ENCODE results near the gene SKA1.

Gene SKA1

DNA sequence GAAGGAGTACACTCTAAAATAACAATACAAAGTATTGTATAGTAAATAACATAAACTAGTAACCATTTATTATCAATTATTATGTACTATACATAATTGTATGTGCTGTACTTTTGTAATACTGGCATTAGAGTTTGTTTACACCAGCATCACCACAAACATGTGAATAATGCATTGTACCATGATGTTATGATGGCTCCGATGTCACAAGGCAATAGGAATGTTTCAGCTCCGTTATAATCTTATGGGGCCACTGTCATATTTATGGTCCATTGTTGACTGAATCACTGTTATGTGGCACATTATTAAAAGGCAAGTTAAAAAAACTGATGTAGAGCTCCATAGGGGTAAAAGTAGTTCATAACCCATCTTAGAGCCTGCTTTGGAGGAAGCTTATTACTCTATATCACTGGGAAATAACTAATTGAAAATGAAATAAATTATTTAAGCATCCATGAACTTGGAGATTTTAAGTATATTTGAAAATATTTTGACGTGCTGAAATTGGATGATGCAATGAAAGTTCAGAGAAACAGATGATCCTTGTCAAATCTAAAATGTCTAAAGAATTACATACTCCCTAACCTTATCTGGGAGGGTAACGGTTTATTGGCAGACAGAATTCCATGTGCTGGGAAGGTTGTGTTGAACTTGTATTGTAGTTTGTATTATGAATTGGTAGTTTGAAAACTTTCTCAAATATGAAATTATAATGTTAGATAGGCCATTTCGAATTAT lies 2.4 kb downstream of the SKA1 start:
- Mint-ChIP-seq H3K9me3 (peaks cover under 1% of the 10 kb centered on the region), H3K36me3 (ENCODE audit: low read depth) (no peaks in the 10 kb centered on the region), H3K4me1 (peaks cover 9% of the 10 kb centered on the region), H3K27ac (no peak overlapping the region), H3K4me3 (peak overlapping the region; percentile 59 to 66 (median 59)), H3K27me3 (ENCODE audit: low read depth) (no peaks in the 10 kb centered on the region)
- TF ChIP-seq, protein P1, sequence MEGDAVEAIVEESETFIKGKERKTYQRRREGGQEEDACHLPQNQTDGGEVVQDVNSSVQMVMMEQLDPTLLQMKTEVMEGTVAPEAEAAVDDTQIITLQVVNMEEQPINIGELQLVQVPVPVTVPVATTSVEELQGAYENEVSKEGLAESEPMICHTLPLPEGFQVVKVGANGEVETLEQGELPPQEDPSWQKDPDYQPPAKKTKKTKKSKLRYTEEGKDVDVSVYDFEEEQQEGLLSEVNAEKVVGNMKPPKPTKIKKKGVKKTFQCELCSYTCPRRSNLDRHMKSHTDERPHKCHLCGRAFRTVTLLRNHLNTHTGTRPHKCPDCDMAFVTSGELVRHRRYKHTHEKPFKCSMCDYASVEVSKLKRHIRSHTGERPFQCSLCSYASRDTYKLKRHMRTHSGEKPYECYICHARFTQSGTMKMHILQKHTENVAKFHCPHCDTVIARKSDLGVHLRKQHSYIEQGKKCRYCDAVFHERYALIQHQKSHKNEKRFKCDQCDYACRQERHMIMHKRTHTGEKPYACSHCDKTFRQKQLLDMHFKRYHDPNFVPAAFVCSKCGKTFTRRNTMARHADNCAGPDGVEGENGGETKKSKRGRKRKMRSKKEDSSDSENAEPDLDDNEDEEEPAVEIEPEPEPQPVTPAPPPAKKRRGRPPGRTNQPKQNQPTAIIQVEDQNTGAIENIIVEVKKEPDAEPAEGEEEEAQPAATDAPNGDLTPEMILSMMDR (IDR thresholded peaks at IDR 0.05; ENCODE audit: unreplicated experiment in 3 of 3): no peak

- H3K4me1 Mint-ChIP-seq: no peaks in the 10 kb centered on the region
- H3K4me3 Mint-ChIP-seq: no peak overlapping the region
- no peaks in the 10 kb centered on the region for H3K9me3 Mint-ChIP-seq
- peaks cover 28% of the 10 kb centered on the region for H3K36me3 Mint-ChIP-seq (ENCODE audit: low read depth)
- no peak overlapping the region for H3K27ac Mint-ChIP-seq
- TF ChIP-seq, protein P1 (IDR thresholded peaks at IDR 0.05; ENCODE audit: unreplicated experiment in 3 of 3): no peak
- H3K27me3 Mint-ChIP-seq (ENCODE audit: low read depth): no peaks in the 10 kb centered on the region
These were observed 14.1 kb downstream of the SKA1 start for GRCh38 chr18:50388988-50389387.

DNA sequence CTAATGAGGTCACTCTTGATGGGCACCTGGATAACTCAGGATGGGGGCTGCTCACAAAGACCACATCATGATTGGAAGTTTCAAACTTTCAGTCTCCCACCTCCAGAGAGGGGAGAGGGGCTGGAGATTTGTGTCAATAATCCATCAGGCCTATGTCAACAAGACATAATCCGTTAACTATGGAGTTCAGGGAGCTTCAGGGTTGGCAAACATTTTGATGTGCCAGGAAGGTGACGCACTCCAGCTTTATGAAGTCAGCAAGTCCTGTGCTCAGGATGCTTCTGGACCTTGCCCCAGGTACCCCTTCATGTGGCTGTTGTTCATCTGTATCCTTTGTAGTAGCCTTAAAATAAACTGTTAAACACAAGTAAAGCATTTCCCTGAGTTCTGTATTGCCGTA lies 19.0 kb downstream of the SKA1 start:
- TF ChIP-seq, protein P1 (IDR thresholded peaks at IDR 0.05; ENCODE audit: unreplicated experiment in 3 of 3): no peak
- H3K27ac Mint-ChIP-seq: no peak overlapping the region
- peaks cover 10% of the 10 kb centered on the region for H3K4me1 Mint-ChIP-seq
- H3K4me3 Mint-ChIP-seq: no peak overlapping the region
- H3K27me3 Mint-ChIP-seq (ENCODE audit: low read depth): peaks cover 12% of the 10 kb centered on the region
- H3K9me3 Mint-ChIP-seq: no peaks in the 10 kb centered on the region
- H3K36me3 Mint-ChIP-seq (ENCODE audit: low read depth): peaks cover 23% of the 10 kb centered on the region

GRCh38 chr18:50395093-50395492 lies 20.2 kb downstream of the SKA1 start:
- Mint-ChIP-seq H3K4me3 (no peak overlapping the region), H3K9me3 (no peaks in the 10 kb centered on the region), H3K4me1 (peaks cover 13% of the 10 kb centered on the region), H3K27ac (no peak overlapping the region), H3K27me3 (ENCODE audit: low read depth) (peaks cover 21% of the 10 kb centered on the region), H3K36me3 (ENCODE audit: low read depth) (peaks cover 23% of the 10 kb centered on the region)
- TF ChIP-seq, protein P1 (IDR thresholded peaks at IDR 0.05; ENCODE audit: unreplicated experiment in 3 of 3): no peak

GRCh38 chr18:50396005-50396660 lies 21.3 kb downstream of the SKA1 start:
- Mint-ChIP-seq H3K27ac (no peak overlapping the region), H3K27me3 (ENCODE audit: low read depth) (peaks cover 32% of the 10 kb centered on the region), H3K9me3 (no peaks in the 10 kb centered on the region), H3K4me1 (peaks cover 13% of the 10 kb centered on the region), H3K36me3 (ENCODE audit: low read depth) (peaks cover 21% of the 10 kb centered on the region), H3K4me3 (no peak overlapping the region)
- TF ChIP-seq, protein P1 (IDR thresholded peaks at IDR 0.05; ENCODE audit: unreplicated experiment in 3 of 3): no peak

All from nephron (organoid).